ENCODE measurements around the gene EZH1. TPM values are rescaled to one million over a fixed set of nuclear protein-coding genes. Genes with fewer than 3 reads are reported as not detected.

The EZH1 gene
- total RNA-seq, 1 experiment from 2014 or later: 17.7 TPM

DNA sequence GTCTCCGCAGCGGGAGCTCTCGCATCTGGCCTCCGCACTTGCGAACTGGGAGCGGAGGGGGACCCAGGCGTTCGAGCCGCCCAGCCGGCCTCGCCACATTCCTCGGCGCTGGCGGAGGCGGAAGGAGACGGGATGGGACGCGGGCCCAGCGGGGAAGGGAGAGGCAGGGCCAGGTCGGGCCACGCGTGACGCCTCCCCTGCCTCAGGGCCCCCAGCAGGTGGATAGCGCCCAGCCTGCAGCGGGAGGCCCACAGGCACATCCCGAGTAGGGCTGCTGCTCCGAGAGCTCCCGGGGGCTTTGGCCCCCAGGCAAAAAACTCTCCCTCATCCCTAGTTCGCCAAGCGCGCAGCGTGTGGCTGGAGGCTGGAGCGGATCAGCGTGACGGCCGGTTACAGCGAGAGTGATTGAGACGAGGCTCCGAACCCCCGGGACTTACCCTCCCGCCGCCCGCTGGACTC is 68.8 kb downstream of the EZH1 start:
- TF ChIP-seq, protein P1, sequence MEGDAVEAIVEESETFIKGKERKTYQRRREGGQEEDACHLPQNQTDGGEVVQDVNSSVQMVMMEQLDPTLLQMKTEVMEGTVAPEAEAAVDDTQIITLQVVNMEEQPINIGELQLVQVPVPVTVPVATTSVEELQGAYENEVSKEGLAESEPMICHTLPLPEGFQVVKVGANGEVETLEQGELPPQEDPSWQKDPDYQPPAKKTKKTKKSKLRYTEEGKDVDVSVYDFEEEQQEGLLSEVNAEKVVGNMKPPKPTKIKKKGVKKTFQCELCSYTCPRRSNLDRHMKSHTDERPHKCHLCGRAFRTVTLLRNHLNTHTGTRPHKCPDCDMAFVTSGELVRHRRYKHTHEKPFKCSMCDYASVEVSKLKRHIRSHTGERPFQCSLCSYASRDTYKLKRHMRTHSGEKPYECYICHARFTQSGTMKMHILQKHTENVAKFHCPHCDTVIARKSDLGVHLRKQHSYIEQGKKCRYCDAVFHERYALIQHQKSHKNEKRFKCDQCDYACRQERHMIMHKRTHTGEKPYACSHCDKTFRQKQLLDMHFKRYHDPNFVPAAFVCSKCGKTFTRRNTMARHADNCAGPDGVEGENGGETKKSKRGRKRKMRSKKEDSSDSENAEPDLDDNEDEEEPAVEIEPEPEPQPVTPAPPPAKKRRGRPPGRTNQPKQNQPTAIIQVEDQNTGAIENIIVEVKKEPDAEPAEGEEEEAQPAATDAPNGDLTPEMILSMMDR (IDR thresholded peaks at IDR 0.05): no peak
- TF ChIP-seq TCF7L2 (IDR thresholded peaks at IDR 0.05; ENCODE audit: low read depth, low read length): no peak
- no peak for TF ChIP-seq POLR2AphosphoS5 (IDR thresholded peaks at IDR 0.05; ENCODE audit: low read depth, low read length)
- TF ChIP-seq, protein P2, sequence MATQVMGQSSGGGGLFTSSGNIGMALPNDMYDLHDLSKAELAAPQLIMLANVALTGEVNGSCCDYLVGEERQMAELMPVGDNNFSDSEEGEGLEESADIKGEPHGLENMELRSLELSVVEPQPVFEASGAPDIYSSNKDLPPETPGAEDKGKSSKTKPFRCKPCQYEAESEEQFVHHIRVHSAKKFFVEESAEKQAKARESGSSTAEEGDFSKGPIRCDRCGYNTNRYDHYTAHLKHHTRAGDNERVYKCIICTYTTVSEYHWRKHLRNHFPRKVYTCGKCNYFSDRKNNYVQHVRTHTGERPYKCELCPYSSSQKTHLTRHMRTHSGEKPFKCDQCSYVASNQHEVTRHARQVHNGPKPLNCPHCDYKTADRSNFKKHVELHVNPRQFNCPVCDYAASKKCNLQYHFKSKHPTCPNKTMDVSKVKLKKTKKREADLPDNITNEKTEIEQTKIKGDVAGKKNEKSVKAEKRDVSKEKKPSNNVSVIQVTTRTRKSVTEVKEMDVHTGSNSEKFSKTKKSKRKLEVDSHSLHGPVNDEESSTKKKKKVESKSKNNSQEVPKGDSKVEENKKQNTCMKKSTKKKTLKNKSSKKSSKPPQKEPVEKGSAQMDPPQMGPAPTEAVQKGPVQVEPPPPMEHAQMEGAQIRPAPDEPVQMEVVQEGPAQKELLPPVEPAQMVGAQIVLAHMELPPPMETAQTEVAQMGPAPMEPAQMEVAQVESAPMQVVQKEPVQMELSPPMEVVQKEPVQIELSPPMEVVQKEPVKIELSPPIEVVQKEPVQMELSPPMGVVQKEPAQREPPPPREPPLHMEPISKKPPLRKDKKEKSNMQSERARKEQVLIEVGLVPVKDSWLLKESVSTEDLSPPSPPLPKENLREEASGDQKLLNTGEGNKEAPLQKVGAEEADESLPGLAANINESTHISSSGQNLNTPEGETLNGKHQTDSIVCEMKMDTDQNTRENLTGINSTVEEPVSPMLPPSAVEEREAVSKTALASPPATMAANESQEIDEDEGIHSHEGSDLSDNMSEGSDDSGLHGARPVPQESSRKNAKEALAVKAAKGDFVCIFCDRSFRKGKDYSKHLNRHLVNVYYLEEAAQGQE (IDR thresholded peaks at IDR 0.05; ENCODE audit: insufficient read depth in 1 of 2, low read depth in 2 of 2, low read length in 1 of 2): no peak; a peak in 1 of 4 replicates
- TF ChIP-seq SIN3A (IDR thresholded peaks at IDR 0.05; ENCODE audit: borderline replicate concordance, insufficient read depth, low read depth, low read length): no peak
- Histone ChIP-seq H3K4me1 (ENCODE audit: control insufficient read depth, insufficient read depth, low read length) (peaks cover 14% of the 10 kb centered on the region), H3K36me3 (ENCODE audit: control insufficient read depth, insufficient read depth, low read length) (no peaks in the 10 kb centered on the region; the same call in 1 of the 2 replicates), H3K9me3 (ENCODE audit: control insufficient read depth, insufficient read depth, low read depth, low read length) (no peaks in the 10 kb centered on the region), H3K4me3 (ENCODE audit: low read depth in 2 of 2, low read length in 2 of 2) (peak overlapping the region; percentile 85 to 95), H3K27me3 (ENCODE audit: control insufficient read depth, insufficient read depth, low read length) (no peaks in the 10 kb centered on the region), H3K27ac (ENCODE audit: low read length) (peak overlapping the region; percentile 81)
- no peak for DNase-seq (ENCODE audit: low read depth, low spot score)
- intact Hi-C loops (cut with micrococcal nuclease; ENCODE audit: unreplicated experiment): loop anchor here (5.0 kb wide), 1 partner anchor 99 kb away; the partner anchor contains the start of gene PSMC3IP
- POLR2A ChIA-PET: no interaction called here
- CTCF ChIA-PET: no interaction called here
- no TSS peak for BruUV-seq (replicated peaks)
- in situ Hi-C loops (cut with HindIII; ENCODE audit: low pct_unique_long_range_greater_than_20kb, low sequenced_read_pairs): no loop called here
- no peak for ATAC-seq

GRCh38 chr17:42675348-42675964 is 69.4 kb downstream of the EZH1 start:
- TF ChIP-seq SIN3A (IDR thresholded peaks at IDR 0.05; ENCODE audit: borderline replicate concordance, insufficient read depth, low read depth, low read length): no peak
- no peak for TF ChIP-seq POLR2AphosphoS5 (IDR thresholded peaks at IDR 0.05; ENCODE audit: low read depth, low read length)
- TF ChIP-seq, protein P2 (IDR thresholded peaks at IDR 0.05; ENCODE audit: insufficient read depth in 1 of 2, low read depth in 2 of 2, low read length in 1 of 2): no peak
- TF ChIP-seq, protein P1 (IDR thresholded peaks at IDR 0.05): no peak
- TF ChIP-seq TCF7L2 (IDR thresholded peaks at IDR 0.05; ENCODE audit: low read depth, low read length): no peak

More at GRCh38 chr17:42675348-42675964, 69.4 kb downstream of the EZH1 start:
- H3K4me1 ChIP-seq (ENCODE audit: control insufficient read depth, insufficient read depth, low read length): peaks cover 12% of the 10 kb centered on the region
- no peaks in the 10 kb centered on the region; the same call in 1 of the 2 replicates for H3K36me3 ChIP-seq (ENCODE audit: control insufficient read depth, insufficient read depth, low read length)
- no peaks in the 10 kb centered on the region for H3K9me3 ChIP-seq (ENCODE audit: control insufficient read depth, insufficient read depth, low read depth, low read length)
- DNase-seq (ENCODE audit: low read depth, low spot score) (no peak), ATAC-seq (no peak)
- in situ Hi-C loops (cut with HindIII; ENCODE audit: low pct_unique_long_range_greater_than_20kb, low sequenced_read_pairs) (no loop called here), intact Hi-C loops (cut with micrococcal nuclease; ENCODE audit: unreplicated experiment) (loop anchor here (5.0 kb wide), 1 partner anchor 98 kb away; the partner anchor contains the start of gene PSMC3IP)
- no TSS peak for BruUV-seq (replicated peaks)
- POLR2A ChIA-PET: no interaction called here
- peak overlapping the region; percentile 81 for H3K27ac ChIP-seq (ENCODE audit: low read length)
- H3K4me3 ChIP-seq (ENCODE audit: low read depth in 2 of 2, low read length in 2 of 2): peak overlapping the region; percentile 85 to 95
- CTCF ChIA-PET: no interaction called here
- no peaks in the 10 kb centered on the region for H3K27me3 ChIP-seq (ENCODE audit: control insufficient read depth, insufficient read depth, low read length)
